GM18508 (cell line): ENCODE data around the gene HTATIP2.
"Not testable (repeated sequence)": the region's sequence is repeated elsewhere in the genome, so short reads cannot be mapped to it uniquely, and the experiment has no call there.

ENCODE experiments used
- ATAC-seq: cut with Tn5 transposase; IDR thresholded peaks from one replicate; pipeline ENCODE4 v1.9.1; 2021; ENCODE audit warnings: moderate number of reproducible peaks; ENCODE audit not compliant: insufficient read depth, unreplicated experiment

HTATIP2 gene

DNA sequence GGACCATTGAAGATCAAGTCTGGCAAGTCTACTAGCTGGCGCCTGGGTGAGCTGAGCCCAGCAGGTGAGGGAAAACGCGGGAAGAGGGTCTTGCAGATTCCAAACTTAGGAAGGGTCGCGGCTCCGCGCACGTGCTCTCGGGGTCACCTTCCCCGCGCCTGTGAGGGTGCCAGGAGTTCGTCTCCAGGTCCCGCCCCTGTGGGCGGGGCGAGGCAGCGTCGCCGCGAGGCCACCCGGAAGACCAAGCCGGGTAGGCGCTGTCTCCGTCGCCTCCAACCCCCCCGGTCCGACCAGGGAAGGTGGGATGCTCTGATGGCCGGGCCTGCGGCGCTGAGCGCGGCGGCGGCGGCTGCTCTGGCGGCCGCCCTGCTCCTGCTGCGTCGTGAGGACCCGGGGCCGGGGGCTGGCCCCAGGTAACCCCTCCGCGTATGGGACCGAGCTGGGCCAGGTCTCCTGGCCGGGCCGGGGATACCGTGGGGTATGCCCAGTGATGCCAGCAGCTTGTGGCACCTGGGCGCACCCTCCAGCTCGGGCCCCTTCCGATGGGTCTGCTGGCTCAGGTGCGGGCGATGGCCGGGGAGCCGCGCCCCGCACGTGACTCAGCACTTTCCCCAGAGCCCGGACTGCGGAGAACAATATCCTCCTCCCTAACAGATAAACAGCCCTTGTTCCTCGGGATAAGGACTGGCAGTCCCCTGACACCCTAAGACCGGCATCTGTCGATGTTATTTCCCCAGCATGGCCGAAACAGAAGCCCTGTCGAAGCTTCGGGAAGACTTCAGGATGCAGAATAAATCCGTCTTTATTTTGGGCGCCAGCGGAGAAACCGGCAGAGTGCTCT is at the start of gene HTATIP2:
TSS of gene HTATIP2 (plus strand) at position 215 of the 841 bp plus-strand sequence. CDS start at position 739, 524 bp downstream.
- ATAC-seq = peak; percentile 69

DNA sequence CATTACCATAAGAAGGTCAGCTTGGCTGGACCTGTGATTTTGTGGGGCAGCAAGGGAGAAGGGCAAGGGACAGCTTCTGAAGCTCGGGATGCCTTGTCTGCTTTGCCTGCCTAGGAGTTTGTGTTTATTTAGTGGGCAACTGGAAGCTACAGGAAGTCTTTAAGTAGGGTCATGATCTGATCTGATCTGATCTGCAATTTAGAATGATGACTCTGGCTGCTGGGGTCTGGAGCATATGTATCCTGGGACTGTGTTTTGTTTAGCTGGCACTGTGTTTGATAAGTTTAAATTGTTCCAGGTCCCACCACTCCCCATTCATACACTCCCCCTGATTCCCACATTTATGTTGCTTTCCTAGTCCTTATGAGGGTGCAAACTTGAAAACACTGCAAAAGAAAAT is 47.7 kb upstream of the HTATIP2 start:
- no peak for ATAC-seq

DNA sequence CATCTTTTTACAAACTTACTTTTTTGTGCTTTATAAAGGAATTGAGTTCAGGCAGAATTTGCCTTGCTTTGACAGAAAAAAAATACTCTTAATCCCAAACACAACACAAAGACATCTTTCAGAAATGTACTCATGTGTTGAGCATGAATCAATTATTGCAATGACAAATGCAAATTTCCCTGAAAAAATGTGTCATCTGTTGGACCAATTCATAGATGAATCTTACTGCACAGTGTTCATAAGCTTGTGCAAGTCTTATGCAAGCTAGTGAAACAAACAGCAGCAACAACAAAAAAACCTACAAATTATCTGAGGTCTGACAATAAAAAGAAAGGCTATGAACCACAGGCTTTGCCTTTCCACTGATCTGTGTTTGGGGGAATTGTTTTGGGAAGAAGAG is 42.3 kb upstream of the HTATIP2 start:
- no peak for ATAC-seq

DNA sequence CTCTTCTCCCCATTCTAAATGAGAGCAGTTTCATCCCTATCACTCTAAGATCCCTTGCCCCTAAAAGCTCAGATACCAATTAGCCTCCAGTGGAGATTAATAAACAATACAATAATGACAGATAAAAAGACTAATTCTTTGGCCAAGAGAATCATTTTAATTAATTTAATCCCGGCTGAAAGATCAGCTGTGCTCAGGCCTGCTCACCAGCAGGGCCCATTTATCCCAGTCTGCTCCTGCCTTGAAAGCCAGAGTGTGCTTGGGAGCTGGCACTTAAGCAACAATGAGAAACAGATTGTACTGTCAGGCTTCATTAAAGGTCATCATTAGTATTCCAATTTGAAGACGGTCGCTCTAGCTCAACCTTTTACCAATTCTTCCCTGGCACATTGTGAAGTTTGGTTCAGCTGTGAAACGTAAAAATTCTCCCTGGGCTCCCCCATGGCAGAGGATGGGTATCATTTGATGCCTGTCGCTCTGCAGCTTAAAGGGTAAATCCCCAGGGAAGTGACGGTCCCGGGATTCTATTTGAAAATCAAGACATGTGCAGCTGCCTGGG is 36.1 kb upstream of the HTATIP2 start:
- no peak for ATAC-seq

DNA sequence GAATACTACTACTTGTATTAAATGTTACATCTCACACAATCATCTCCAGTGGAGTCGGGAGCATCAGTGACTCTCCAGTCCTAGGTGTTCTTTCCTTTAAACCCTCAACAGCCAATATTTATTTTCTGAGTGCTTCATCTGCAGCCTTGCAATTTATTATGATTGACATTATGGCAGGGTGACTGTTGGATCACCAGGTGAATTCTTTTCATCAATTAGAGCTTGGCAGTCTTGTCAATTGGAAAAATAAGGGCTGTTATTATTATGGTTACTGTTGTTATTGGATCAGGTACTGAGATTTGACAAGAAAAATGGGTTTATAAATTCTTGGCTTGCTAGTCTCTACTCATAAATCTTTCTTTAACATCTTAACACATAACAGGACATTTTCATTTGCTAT is 27.5 kb upstream of the HTATIP2 start:
- ATAC-seq = no peak

DNA sequence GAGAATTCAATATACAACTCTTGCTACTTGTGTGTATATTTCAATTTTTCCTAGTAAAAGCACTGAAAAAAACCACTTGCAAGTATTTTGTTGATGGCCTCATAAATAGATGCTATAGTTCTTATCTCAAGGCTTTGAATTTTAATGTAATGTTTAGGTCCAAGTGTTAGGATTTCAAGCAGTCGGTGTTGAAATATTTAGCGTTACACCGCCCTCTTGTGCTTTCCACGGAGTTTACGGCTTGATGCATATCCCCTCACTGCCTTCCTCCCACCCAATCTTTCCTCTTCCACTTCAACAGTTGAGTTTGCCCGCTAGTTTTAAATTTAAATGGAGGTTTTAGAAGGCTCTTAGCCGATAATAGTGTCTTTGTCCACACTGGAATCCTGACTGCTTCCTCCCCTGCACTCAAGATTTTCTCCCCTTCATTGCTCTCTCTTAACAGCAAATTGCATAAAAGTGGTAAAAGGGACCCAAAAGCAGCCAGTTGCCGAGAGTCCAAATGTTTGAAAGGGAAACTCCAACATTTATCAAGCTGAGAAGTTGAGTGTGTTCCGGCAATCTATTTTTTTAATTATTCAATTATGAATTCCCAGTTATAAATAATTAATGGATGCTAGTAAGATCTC is 25.9 kb upstream of the HTATIP2 start:
- ATAC-seq = no peak

DNA sequence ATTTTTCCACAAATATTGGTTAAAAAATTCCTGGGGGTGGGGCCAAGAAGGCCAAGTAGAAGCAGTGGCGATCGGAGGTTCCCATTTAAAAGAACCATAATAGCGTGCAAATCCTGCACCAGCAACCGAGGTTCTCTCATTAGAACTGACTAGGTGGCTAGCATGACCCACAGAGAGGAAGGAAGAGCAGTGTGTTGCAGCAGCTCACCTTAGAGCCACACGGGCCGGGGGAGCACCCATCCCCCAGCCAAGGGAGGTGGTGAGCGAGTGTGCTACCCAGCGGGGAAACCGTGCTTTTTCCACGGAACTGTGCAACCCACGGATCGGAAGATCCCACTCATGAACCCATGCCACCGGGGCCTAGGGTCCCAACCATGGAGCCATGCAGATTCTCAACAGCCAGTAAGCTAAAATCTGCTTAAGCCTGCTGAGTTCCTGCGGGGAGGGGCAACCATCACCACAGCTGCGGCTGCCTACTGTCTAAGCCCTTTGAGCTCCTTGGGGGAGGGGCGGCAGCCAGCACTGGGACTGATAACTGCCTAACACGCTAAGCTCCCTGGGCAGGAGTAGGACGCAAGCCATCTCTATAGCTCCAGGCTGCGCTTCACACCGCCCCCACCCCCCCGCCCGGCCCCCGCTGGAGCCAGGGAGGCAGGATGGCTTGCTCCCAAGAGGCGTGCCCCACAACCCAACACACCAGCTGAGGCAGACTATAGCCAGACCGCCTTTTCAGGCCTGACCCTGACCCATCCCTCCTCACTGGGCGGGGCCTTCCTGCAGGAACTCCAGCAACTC is 21.0 kb upstream of the HTATIP2 start:
- no peak for ATAC-seq

DNA sequence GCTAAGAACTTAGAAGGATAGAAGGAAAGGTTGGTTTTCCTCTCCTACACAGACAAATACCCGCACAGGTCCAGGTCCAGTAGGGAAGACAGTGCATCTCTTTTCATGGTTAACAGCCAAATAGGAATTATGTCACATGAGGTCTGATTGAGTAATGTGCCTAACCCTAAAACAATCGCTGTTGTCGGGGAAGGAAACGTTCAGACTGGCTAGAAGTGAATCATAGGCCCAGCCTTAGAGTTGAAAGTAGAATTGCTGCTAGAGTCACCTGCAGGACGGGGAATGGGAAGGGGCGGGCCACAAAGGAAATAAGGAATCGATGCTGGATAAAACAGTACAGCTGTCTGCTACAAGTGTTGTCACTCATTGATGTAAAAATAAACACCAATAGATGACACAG is 12.4 kb upstream of the HTATIP2 start:
- no peak for ATAC-seq

DNA sequence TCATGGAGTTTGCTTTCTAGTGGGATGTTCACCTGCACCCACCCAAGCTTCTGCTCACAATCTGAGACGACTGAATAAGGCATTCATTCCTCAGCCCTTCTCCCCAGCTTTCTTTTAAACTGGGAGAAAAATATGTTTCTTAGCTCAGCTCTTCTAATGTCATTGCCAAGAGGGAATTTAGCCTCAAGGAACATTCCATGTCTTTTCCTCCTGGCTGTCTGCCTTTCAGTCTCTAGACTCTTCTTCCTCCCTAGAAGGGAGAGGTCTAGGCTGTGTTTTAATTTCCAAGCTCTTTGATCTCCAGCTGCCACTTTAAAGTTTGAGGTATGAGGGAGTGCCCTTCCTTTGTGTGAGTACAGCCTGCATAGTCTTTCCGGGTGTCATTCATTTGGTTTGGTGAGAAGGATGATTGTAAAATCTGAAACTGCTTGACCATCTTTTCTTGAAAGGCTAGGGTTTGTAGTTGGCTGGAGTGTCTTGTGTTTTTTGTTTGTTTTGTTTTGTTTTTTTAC is 11.7 kb upstream of the HTATIP2 start:
- no peak for ATAC-seq

DNA sequence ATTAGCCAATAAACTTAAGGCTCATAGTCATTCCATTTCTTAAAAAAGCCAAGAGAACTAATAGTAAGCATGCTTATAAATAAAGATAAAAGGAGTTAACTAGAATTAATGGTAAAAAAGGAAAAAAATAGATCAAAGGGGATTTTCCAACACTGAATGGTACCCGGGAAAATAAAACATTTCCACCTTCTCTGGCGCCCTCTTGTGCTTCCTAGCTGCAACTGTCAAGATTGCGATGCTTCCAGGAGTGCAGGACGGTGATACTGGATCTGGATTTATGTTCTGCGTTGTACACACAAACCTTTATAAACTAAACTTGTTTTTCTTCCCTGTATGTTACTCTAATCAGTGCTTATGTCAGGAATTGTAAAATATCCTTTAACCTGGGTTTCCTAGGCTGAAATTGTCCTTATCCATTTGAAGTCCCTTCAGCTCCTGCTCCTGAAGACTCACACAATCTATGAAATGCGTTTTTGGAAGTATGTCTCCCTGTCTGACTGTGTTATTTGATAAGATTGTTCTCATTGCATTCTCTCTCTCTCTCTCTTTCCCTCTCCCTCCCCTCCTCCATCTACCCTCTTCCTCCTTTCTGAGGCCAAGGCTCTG is 9.6 kb upstream of the HTATIP2 start:
- no peak for ATAC-seq

DNA sequence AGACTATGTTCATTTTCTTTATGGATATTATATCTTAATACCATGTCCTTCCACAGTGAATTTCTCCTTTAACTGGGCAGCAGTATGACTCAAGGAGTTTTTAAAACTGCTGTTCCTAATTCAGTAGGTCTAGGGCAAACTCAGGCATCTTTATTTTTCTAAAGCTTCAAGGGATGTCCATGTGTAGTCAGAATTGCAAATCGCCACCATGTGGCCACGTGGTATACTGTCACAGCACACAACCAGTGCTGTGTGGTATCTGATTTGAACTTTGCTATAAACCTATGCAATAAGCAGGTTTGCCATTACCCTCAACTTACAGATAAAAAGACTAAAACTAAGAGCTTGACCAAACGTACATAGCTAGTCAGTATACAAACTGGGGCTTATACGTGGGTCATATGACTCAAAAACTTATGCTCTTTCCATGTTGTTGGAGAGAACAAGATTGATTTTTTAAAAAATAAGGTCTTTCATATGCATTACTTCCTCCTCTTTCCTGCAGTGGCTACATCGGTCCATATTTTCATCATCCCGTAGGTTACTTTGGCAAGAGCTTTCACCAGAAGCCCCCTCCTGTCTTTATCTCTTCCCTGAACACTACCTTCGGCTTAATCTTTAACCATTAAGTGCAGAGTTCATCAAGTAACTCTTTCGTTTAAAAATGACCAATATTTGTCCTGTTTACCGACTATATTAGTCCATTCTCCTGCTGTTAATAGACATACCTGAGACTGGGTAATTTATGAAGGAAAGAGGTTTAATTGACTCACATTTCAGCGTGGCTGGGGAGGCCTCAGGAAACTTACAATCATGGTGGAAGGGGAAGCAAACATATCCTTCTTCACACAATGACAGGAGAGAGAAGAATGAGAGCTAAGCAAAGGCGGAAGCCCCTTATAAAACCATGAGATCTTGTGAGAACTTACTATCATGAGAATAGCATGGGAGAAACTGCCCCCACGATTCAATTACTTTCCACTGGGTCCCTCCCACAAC is 8.0 kb upstream of the HTATIP2 start:
- ATAC-seq = peak; percentile 85

DNA sequence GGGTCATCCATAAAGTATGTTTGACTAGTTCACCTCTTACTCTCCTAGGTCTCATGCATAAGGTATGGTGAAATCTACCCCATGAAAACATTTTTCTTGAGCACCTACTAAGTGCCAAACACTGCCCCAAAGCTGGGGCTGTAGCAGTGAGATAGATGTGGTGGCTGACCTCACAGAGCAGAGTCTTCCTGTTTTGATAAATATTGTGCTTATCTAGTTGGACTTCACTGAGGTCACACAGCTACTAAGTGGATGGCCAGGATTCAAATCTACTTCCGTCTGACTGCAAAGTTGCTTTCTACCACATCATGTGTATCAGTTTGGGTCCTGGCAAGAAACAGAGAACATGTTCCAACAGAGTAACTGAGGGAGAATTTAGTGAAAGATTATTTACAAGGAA is 6.4 kb upstream of the HTATIP2 start:
- ATAC-seq = no peak

DNA sequence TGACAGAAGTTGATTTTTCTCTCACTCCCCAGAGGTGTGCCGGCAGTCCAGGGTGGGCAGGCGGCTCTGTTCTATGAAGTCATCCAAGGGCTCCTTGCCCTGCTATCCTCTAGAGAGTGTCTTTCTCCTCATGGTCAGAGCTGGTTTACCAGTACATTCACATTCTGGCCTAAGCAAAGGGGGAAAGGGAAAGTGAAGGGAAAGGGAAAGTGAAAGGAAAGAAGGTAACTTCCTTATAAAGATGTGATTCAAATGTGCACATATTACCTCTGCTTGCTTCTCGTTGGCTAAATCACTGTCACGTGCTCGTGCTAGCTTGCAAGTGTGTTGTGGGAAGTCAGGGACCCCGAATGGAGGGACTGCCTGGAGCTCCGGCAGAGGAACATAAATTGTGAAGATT is 2.9 kb upstream of the HTATIP2 start:
- no peak for ATAC-seq

DNA sequence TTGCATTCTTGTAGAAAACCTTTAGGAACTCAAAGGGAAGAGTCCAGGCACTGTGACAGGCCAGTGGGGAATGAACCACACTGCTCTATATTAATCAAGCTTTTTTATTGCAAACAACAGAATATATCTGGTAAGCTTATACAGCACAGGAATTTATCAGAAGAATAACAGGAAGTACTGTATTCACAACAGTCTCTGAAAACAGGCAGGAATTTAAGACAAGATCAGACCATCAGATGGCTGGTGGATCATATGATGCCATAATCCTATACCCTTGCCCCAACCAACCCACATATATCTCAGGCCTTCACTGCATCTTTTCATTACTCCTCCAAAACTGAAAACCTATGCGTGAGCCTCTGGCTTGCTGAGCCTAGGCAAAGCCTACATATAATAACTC is 1.0 kb upstream of the HTATIP2 start:
- no peak for ATAC-seq

DNA sequence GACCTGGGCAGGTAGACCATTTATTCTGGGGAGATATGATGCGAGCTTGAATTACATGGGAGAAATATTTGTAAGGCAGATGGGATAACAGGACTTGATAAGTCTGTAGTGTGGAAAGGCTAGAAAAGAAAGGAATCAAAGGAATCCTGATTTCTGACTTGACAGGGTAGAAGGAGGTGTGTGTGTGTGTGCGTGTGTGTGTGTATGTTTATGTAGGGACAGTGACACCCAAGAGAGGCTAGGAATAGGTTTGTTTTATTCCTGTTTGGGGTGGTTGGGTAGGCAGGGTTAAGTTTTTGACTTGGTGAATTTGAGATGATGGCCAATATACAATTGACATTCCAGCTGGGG is 390 bp upstream of the HTATIP2 start:
- no peak for ATAC-seq

DNA sequence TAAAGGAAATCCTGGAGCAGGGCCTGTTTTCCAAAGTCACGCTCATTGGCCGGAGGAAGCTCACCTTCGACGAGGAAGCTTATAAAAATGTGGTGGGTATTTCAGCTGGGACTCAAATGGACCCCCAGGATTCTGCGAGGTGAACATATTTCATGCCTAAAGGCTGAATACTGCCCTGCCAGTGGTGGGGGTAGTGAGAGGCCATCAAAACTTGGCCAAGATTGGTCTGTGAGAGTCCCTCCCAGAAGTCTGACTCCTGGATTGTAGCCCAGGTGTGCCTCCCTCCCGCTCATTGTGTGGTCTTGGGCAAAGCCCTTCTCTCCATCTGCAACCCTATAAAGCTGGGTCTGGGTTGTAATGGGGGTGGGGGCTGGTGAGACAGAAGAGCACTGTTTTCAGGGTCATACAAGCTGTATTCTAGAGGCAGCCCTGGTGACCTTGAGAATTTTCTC is 853 bp downstream of the HTATIP2 start:
- no peak for ATAC-seq

DNA sequence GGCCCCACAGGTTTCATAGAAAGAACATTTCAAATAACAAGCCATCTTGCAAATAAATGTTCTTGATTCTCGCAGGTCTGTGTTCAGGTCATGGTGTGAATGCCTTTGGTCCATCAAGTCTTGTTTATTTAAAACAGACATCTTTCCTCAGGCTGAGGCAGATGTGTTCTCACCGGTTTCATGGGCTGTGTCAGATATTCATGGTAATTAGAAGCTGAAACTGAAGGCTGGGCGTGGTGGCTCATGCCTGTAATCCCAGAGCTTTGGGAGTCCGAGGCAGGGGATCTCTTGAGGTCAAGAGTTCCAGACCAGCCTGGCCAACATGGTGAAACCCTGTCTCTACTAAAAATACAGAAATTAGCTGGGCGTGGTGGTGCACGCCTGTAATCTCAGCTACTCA is 2.0 kb downstream of the HTATIP2 start:
- not testable (repeated sequence) for ATAC-seq

DNA sequence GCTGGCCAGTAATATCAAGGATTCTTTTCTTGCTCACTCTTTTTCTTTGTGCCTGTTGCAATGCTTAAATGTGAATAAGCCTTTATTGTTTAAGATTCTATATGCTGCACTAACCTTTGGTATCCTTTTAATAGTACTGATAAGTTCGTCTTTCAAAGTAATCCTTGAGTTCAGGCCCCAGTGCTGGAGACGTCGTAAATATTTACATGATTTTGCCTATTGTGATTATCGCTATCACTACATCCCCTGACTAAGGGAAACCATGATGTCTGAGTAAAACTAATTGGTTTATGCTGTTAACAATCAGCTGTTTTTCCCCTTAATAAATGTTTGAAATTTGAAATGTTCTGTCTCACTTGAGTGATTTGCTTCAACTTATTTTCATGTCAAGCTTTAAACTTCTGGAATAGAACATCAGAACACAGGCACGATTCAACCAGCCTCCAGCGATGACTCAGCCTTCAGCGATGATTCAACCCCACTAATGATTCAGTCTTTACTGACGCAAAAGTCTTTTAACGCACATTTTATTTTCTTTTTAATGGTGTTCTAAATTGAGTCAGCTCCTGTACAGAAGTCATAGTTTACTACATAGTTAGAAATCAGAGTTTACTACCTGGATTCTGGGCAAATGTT is 3.9 kb downstream of the HTATIP2 start:
- no peak for ATAC-seq

DNA sequence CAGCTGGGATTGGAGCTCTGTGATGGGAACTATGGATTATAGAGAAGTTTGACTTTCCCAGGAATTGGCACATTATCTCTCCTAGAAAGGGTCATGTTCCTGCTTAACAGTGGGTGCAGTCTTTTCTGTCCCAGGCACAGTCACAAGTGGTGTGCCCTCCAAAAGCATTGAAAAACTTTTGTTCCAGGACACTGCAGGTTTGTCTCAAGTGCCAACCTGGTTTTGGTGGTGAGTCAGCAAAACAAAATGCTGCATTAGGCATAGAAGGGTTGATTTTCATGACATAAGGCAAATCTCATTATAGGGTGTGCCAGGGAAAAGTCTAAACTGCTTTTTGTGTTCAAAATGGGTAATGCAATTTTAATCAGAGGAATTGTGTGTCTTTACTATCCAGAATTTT is 4.9 kb downstream of the HTATIP2 start:
- ATAC-seq = no peak
